ENCODE results near the gene RIC8A.

DNA sequence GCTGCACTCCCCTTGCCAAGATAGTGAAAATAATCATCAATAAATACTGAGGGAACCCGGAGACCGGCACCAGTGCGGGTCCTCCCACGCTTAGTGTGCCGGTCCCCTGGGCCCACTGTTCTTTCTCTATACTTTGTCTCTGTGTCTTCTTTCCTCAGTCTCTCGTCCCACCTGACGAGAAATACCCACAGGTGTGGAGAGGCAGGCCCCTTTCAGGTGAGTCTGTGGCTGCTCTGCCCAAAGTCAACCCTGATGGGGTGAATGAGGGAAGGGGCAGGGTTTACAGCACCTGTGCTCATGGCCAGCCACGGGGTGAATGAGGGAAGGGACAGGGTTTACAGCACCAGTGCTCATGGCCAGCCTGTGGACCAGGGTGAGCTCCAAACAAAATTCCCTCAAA, 5.0 kb upstream of the RIC8A start:
- TF ChIP-seq, protein P1, sequence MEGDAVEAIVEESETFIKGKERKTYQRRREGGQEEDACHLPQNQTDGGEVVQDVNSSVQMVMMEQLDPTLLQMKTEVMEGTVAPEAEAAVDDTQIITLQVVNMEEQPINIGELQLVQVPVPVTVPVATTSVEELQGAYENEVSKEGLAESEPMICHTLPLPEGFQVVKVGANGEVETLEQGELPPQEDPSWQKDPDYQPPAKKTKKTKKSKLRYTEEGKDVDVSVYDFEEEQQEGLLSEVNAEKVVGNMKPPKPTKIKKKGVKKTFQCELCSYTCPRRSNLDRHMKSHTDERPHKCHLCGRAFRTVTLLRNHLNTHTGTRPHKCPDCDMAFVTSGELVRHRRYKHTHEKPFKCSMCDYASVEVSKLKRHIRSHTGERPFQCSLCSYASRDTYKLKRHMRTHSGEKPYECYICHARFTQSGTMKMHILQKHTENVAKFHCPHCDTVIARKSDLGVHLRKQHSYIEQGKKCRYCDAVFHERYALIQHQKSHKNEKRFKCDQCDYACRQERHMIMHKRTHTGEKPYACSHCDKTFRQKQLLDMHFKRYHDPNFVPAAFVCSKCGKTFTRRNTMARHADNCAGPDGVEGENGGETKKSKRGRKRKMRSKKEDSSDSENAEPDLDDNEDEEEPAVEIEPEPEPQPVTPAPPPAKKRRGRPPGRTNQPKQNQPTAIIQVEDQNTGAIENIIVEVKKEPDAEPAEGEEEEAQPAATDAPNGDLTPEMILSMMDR (IDR thresholded peaks at IDR 0.05), result no peak
- TF ChIP-seq POLR2A (IDR thresholded peaks at IDR 0.05) (no peak), EP300 (IDR thresholded peaks at IDR 0.05) (no peak)
